OCI-LY3 (cell line): ENCODE results near the gene IGFN1.

Experiments
- H2AFZ ChIP-seq: fragments of 200-600, 300-600 bp; shearing (Covaris generic); 2 replicates; pipeline ENCODE4 v1.6.0; 2014; ENCODE audit warnings: antibody characterized with exemption, low read depth, low read length
- H3K27ac ChIP-seq: fragments of 200-600, 300-600 bp; sonication (generic); 2 replicates; pipeline ENCODE4 v1.5.1; 2014; ENCODE audit warnings: mild to moderate bottlenecking, low read length, moderate library complexity, mixed read lengths
- H3K27me3 ChIP-seq: fragments of 200-600, 300-600 bp; sonication (generic); 2 replicates; pipeline ENCODE4 v1.6.1; 2014; ENCODE audit warnings: low read depth, low read length, mixed read lengths
- H3K36me3 ChIP-seq: fragments of 200-600, 300-600 bp; sonication (generic); replicated peaks from 2 replicates; pipeline ENCODE3; 2014; ENCODE audit warnings: low read depth, low read length, mixed read lengths
- H3K4me1 ChIP-seq: fragments of 300-600, 200-600 bp; sonication (generic); 2 replicates; pipeline ENCODE4 v1.6.1; 2014; ENCODE audit warnings: low read length, mixed read lengths
- H3K4me2 ChIP-seq: fragments of 200-600, 300-600 bp; sonication (generic); 2 replicates; pipeline ENCODE4 v1.6.1; 2014; ENCODE audit warnings: low read length, mixed read lengths
- H3K4me3 ChIP-seq: fragments of 300-600, 200-600 bp; sonication (generic); 2 replicates; pipeline ENCODE4 v1.5.1; 2014; ENCODE audit warnings: antibody characterized with exemption, mild to moderate bottlenecking, low read length, moderate library complexity
- H3K79me2 ChIP-seq: fragments of 300-600, 200-600 bp; shearing (Covaris generic); 2 replicates; pipeline ENCODE4 v1.6.1; 2014; ENCODE audit warnings: mild to moderate bottlenecking, low read length, mixed read lengths
- H3K9ac ChIP-seq: fragments of 300-600, 200-600 bp; shearing (Covaris generic); 2 replicates; pipeline ENCODE4 v1.6.0; 2014; ENCODE audit warnings: mild to moderate bottlenecking, low read length, moderate library complexity
- H3K9me3 ChIP-seq: fragments of 200-600, 300-600 bp; shearing (Covaris generic); 2 replicates; pipeline ENCODE4 v1.6.1; 2014; ENCODE audit warnings: low read length, mixed read lengths; ENCODE audit not compliant: insufficient read depth
- H4K20me1 ChIP-seq: fragments of 200-600, 300-600 bp; sonication (generic); 2 replicates; pipeline ENCODE4 v1.6.1; 2016; ENCODE audit warnings: low read length, mixed read lengths; ENCODE audit not compliant: insufficient read depth
- EZH2phosphoT487 ChIP-seq: fragments of 200-600 bp; shearing (Covaris generic); IDR thresholded peaks from 2 replicates; pipeline ENCODE4 v1.6.1; 2018; ENCODE audit warnings: antibody characterized with exemption, mixed run types, low read depth
- TF ChIP-seq, protein P1 (sequence below): fragments of 200-600, 300-600 bp; sonication (generic); IDR thresholded peaks from 2 replicates; pipeline ENCODE4 v1.5.1; 2014; ENCODE audit warnings: antibody characterized with exemption, low read length, low read depth

Gene IGFN1

DNA sequence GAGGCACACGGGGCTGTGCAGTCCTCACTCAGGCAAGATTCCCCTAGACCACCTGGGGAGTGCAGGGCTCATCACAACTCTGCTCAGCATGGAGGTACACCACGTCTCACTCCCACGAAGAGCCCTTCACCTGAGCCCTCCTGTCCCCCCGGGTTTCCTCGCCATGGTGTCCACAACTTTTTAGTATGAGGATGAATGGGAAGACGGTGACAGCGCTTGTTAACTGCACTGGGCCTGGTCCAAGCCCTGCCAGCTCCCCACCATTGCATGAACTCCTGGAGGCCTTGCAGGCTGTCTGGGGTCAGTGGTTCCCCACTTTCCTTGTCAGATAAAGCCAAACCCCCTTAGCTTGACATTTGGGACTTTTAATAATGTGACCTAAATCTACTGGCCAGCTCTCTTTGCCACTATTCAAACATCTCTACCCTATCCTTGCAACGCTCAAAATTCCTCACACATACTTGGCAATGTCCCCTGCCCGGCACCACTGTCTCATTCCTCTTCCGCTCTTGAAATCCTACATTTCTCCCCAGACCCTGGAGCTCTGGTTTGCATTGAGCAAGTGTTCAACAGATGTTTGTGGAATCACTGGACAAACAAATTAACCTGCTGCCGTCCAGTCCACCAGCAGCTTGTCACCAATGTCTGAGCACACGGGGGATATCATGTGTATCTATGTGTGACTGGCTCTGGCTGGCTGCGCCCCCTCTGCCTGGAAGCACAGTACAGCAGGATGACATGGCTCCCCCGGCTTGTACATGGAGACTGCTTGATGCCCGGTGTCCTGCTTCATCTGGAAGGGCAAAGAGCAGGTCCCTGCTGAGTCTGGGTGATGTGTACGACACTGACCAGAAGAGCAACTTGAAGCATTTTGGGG, 47.5 kb upstream of the IGFN1 start:
- Histone ChIP-seq H3K4me1 (no peaks in the 10 kb centered on the region), H3K27me3 (no peaks in the 10 kb centered on the region), H3K9ac (no peak overlapping the region), H3K9me3 (no peaks in the 10 kb centered on the region), H4K20me1 (peaks cover 9% of the 10 kb centered on the region; the same call in 1 of the 2 replicates), H3K27ac (no peak overlapping the region), H3K4me2 (no peak overlapping the region), H2AFZ (no peak overlapping the region), H3K79me2 (no peaks in the 10 kb centered on the region), H3K4me3 (no peak overlapping the region), H3K36me3 (peaks cover 60% of the 10 kb centered on the region)
- TF ChIP-seq EZH2phosphoT487 = no peak
- TF ChIP-seq, protein P1, sequence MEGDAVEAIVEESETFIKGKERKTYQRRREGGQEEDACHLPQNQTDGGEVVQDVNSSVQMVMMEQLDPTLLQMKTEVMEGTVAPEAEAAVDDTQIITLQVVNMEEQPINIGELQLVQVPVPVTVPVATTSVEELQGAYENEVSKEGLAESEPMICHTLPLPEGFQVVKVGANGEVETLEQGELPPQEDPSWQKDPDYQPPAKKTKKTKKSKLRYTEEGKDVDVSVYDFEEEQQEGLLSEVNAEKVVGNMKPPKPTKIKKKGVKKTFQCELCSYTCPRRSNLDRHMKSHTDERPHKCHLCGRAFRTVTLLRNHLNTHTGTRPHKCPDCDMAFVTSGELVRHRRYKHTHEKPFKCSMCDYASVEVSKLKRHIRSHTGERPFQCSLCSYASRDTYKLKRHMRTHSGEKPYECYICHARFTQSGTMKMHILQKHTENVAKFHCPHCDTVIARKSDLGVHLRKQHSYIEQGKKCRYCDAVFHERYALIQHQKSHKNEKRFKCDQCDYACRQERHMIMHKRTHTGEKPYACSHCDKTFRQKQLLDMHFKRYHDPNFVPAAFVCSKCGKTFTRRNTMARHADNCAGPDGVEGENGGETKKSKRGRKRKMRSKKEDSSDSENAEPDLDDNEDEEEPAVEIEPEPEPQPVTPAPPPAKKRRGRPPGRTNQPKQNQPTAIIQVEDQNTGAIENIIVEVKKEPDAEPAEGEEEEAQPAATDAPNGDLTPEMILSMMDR = no peak

DNA sequence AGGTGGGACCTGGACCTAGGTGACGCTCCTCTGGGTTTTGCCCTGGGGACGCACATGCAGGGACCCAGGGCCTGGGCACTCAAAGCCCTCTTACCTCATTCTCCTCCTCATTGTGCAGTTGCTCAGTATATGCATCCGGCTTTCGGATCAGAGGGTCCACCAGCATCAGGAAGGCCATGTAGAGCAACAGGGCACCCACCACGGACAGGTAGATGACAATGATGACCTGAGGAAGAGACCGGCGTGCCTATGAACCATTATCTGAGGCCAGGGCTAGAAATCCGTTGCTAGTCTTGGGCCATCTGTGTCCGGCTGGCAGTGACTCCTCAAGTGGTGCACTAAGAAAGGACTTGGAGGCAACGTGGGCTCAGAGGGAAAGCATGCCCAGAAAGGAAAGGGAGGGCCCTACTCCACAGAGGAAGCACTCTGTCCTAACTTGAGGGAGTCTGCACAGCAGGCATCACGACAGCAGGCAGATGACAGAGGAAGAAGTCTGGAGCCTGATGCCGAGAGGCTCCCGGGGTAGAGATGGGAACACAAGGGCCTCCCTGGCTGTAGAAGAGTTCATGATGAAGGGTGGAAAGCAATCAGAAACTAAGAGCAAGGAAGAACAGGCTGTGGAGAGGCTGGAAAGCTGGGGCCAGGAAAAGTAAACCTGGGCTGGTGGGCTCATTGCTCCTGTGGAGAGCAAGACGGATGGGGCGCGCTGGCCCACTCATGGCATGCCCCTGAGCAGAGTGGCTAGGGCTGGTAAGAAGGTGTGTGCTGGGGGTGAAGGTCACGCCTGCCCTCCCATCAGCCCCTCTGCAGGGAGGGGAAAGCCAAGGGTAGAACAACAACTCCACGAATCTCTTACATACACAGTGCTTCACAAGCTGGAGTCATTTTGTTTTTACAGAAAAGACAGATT, 46.6 kb upstream of the IGFN1 start:
- no peak overlapping the region for H3K9ac ChIP-seq
- no peak overlapping the region for H3K27ac ChIP-seq
- H4K20me1 ChIP-seq = peaks cover 14% of the 10 kb centered on the region; the same call in 1 of the 2 replicates
- peaks cover 67% of the 10 kb centered on the region for H3K36me3 ChIP-seq
- no peaks in the 10 kb centered on the region for H3K79me2 ChIP-seq
- H3K4me2 ChIP-seq = no peak overlapping the region
- no peak overlapping the region for H2AFZ ChIP-seq
- no peaks in the 10 kb centered on the region for H3K27me3 ChIP-seq
- H3K4me1 ChIP-seq = no peaks in the 10 kb centered on the region
- H3K9me3 ChIP-seq = no peaks in the 10 kb centered on the region
- TF ChIP-seq EZH2phosphoT487 = no peak
- TF ChIP-seq, protein P1 = no peak
- no peak overlapping the region for H3K4me3 ChIP-seq

DNA sequence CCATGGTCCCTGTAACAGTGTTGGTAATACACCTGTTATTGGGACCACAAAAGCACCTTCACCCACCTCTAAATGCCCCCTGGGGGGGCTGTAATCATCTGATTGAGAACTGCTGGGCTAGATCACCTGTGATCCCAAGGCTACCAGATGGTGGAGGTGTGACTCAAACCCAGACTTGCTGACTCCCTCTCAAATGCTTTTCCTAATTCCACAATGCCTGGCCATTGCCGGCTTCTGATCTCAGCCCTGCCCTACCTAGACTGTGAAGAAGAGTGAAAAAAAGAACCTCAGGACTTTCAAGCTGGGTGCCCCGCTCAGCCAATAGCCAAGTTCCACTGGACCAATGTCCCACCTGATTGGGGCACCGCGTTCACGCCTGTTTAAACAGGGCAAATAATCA, 45.9 kb upstream of the IGFN1 start:
- peaks cover 14% of the 10 kb centered on the region; the same call in 1 of the 2 replicates for H4K20me1 ChIP-seq
- no peaks in the 10 kb centered on the region for H3K79me2 ChIP-seq
- H3K4me3 ChIP-seq = no peak overlapping the region
- H3K9ac ChIP-seq = no peak overlapping the region
- no peak overlapping the region for H2AFZ ChIP-seq
- no peak overlapping the region for H3K27ac ChIP-seq
- no peak for TF ChIP-seq EZH2phosphoT487
- TF ChIP-seq, protein P1 = no peak
- no peak overlapping the region for H3K4me2 ChIP-seq
- no peaks in the 10 kb centered on the region for H3K27me3 ChIP-seq
- H3K4me1 ChIP-seq = no peaks in the 10 kb centered on the region
- H3K9me3 ChIP-seq = no peaks in the 10 kb centered on the region
- H3K36me3 ChIP-seq = peaks cover 71% of the 10 kb centered on the region

DNA sequence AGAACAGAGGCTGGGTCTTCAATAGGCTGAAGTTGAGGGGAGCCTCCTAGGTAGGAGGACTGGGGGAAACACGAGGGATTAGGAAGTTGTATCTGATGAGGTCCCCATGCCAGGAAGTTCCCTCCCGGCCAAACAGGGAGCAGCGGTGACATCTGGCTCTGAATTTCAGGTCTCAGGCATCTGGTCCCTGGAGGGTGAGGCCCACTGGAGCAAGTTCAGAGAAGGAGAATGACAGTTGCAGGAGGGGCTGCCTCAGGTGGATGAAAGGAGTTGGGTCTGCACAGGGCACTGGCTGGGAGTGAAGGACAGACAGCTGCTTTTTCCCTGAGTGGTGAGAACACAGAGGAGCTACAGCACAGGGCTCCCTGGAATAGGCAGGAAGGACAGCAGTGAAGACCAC, 45.5 kb upstream of the IGFN1 start:
- Histone ChIP-seq H3K4me3 (no peak overlapping the region), H3K27ac (no peak overlapping the region), H3K9ac (no peak overlapping the region), H3K4me2 (no peak overlapping the region), H3K9me3 (no peaks in the 10 kb centered on the region), H3K36me3 (peaks cover 70% of the 10 kb centered on the region), H3K27me3 (no peaks in the 10 kb centered on the region), H3K79me2 (no peaks in the 10 kb centered on the region), H3K4me1 (no peaks in the 10 kb centered on the region), H4K20me1 (peaks cover 14% of the 10 kb centered on the region; the same call in 1 of the 2 replicates), H2AFZ (no peak overlapping the region)
- no peak for TF ChIP-seq EZH2phosphoT487
- TF ChIP-seq, protein P1 = no peak
